GM18873 (cell line): ENCODE results near the gene ENDOV.
"Not testable (repeated sequence)": the region's sequence is repeated elsewhere in the genome, so short reads cannot be mapped to it uniquely, and the experiment has no call there.

Experiments
- ATAC-seq: cut with Tn5 transposase; IDR thresholded peaks from one replicate; pipeline ENCODE4 v1.9.1; 2021; ENCODE audit warnings: mild to moderate bottlenecking, moderate library complexity, moderate number of reproducible peaks; ENCODE audit not compliant: unreplicated experiment, low FRiP score

The ENDOV gene

DNA sequence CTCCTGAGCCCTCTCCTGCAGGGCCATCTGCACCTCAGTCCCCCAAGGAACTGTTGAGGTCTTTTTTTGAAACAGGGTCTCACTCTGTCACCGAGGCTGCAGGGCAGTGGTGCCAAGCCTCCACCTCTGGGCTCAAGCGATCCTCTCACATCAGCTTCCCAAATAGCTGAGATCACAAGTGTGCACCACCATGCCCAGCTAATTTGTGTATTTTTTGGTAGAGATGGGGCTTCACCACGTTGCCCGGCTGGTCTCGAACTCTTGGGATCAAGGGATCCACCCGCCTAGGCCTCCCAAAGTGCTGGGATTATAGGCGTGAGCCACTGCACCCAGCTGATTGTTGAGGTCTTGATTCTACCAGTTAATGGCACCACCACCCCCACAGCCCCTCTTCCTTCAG is 27.9 kb upstream of the ENDOV start:
- no peak for ATAC-seq

- no peak for ATAC-seq
Measured at GRCh38 chr17:80388175-80388574, 26.8 kb upstream of the ENDOV start.

GRCh38 chr17:80388601-80389000 is 26.4 kb upstream of the ENDOV start:
- ATAC-seq = no peak

DNA sequence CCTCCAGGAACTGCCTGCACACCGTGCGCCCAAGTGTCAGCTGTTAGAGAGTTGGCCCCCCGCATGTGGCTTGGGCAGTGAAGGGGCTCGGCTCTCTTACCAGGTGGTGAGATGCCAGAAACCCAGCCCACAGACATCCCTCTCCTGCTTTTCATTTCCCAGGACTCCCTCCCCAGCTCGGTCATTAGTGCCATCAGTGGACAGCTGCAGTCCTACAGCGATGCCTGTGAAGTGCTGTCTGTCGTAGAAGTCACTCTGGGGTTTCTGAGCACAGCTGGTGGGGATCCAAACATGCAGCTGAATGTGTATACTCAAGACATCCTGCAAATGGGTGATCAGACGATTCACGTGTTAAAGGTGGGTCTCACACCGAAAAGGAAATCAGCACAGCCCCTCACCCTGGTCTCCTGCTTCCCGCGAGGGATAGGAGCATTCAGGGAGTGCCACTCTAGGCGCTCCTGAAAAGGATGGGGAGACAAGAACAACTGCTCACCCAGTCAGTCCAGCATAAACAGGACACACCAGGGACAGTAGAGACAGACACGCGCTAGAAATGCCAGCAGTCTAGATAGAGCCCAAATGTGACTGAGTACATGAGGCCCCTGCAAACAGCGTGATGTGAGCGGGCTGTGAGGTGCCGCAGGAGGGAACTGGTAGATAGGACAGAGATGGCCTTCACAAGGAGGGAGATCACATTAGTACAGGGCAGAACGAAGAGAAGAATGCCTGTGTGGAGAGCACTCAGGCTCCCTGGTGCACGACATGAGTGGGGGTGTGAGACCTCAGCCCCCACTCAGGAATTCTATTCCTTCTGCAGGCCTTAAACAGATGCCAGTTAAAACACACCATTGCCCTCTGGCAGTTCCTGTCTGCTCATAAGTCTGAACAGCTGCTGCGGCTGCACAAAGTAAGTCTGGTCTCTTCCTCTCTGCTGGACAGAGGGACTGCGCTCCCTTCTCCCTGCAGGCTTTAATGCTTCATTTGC is 25.7 kb upstream of the ENDOV start:
- ATAC-seq = no peak

GRCh38 chr17:80393241-80393890 is 21.6 kb upstream of the ENDOV start:
- ATAC-seq = no peak

DNA sequence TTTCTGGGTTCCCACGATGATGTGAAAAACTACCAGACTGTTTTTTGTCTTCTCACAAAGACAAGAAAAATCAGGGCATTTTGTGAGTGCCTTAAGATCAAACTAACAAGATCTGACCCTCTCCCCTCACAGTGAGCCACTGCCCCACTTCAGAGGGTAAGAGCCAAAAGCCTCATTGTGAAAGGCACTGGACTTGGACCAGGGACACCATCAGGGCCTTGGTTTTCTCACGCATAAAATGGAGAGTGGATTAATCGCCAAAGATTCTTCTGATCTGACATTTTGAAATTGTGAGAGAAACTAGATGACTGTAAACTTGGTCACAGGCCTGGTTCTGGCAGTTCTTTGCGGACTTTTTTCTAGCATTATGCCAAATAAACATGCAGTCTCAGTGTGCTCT is 21.0 kb upstream of the ENDOV start:
- ATAC-seq = no peak

DNA sequence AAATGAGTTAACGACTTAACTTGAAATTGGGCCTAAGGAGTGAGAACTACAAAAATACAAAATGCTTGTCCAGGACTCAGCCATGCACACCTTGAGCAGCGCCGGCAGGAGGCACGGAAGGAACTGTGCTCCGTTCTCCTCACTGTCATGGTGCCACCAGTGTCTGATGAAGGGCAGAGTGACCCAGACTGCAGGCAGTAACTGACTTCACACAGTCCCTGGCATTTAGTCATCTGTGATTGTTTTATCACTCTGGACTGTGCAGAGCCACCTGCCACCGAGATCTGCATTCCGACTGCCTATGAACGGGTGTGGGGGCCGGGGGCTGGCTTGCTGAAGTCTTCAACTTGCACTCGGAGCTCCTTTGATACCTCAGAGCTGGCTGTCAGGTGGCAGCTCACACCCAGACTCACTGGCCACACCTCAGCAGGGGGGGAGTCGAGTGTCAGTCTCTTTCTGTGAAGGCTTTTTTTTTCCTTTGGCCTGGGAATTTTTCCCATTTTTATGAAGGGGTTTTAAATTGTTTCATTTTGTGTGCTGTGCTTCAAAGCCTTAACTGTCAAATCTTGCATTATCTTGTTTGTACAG is 20.2 kb upstream of the ENDOV start:
- no peak for ATAC-seq

- no peak for ATAC-seq
Measured at GRCh38 chr17:80395402-80396151, 19.4 kb upstream of the ENDOV start.

GRCh38 chr17:80396157-80397033 is 18.6 kb upstream of the ENDOV start:
- no peak for ATAC-seq

- no peak for ATAC-seq
Measured at GRCh38 chr17:80397034-80397387, 18.0 kb upstream of the ENDOV start.

DNA sequence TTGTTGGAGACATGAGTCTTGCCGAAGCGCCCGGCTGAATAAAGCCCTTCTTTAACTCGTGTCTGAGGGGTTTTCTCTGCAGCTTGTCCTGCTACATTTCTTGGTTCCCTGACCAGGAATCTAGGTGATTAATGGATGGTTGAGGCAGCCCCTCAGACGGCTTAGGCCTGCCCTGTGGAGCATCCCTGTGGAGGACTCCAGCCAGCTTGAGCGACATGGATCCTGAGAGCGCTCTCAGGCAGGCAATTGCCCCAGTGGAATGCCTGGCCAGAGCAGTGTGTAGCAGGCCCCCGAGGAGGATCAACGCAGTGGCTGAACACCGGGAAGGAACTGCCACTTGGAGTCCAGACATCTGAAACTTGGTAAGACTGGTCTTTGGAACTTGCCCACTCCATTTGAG is 17.3 kb upstream of the ENDOV start:
- no peak for ATAC-seq

DNA sequence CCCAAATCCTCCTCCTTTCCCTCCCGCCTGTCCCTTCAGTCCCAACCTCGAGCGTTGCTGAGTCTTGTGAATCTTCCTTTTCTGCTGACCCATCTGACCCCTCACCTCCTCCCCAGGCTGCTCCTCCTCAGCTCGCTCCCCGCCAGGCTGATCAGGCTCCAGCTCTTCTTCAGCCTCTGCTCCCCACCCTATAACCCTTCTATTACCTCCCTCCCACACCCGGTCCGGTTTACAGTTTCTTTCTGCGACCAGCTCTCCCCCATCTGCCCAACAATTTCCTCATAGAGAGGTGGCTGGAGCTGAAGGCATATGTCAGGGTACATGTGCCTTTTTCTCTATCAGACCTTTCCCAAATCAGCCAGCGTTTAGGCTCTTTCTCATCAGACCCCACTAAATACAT is 13.9 kb upstream of the ENDOV start:
- not testable (repeated sequence) for ATAC-seq

DNA sequence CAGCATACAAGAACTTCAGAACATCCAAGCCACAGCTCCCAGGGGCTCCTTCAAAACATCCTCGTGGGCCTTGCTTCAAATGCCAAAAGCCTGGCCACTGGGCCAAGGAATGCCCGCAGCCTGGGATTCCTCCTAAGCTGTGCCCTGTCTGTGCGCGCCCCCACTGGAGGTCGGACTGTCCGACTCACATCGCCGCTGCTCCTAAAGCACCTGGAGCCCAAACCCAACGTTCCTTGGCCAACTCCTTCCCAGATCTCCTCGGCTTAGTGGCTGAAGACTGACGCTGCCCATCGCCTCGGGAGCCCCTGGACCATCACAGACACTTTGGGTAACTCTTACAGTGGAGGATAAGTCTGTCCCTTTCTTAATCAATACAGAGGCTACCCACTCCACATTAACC is 12.9 kb upstream of the ENDOV start:
- ATAC-seq = not testable (repeated sequence)

GRCh38 chr17:80402959-80403358 is 12.0 kb upstream of the ENDOV start:
- no peak for ATAC-seq

GRCh38 chr17:80406146-80406545 is 8.8 kb upstream of the ENDOV start:
- ATAC-seq = no peak

GRCh38 chr17:80407917-80408316 is 7.0 kb upstream of the ENDOV start:
- ATAC-seq = not testable (repeated sequence)

GRCh38 chr17:80408872-80409271 is 6.1 kb upstream of the ENDOV start:
- no peak for ATAC-seq

- ATAC-seq = no peak
Measured at GRCh38 chr17:80409626-80410025, 5.3 kb upstream of the ENDOV start.

DNA sequence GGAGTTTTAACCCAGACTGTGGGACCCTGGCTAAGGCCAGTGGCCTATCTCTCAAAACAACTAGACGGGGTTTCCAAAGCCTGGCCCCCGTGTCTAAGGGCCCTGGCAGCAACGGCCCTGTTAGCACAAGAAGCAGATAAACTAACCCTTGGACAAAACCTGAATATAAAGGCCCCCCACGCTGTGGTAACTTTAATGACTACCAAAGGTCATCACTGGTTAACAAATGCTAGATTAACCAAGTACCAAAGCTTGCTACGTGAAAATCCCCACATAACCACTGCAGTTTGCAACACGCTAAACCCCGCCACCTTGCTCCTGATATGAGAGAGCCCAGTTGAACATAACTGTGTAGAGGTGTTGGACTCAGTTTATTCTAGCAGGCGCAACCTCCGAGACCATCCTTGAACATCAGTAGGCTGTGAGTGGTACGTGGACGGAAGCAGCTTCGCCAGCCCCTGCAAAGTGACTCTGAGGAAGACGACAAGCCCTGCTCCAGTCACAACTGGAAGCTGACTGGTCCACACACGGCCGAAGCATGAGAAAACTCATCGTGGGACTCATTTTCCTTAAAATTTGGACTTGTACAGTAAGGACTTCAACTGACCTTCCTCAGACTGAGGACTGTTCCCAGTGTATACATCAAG is 4.4 kb upstream of the ENDOV start:
- ATAC-seq = not testable (repeated sequence)
